GM18505 (cell line): ENCODE data around the gene SQOR.

ENCODE experiments used
- ATAC-seq: cut with Tn5 transposase; IDR thresholded peaks from one replicate; pipeline ENCODE4 v1.9.1; 2021; ENCODE audit not compliant: unreplicated experiment
- POLR2A ChIP-seq: IDR thresholded peaks from 4 replicates; pipeline ENCODE4 v1.6.1; 2011; ENCODE audit warnings: borderline replicate concordance; ENCODE audit not compliant: insufficient read depth, insufficient read length; ENCODE audit errors: extremely low read depth

The SQOR gene

DNA sequence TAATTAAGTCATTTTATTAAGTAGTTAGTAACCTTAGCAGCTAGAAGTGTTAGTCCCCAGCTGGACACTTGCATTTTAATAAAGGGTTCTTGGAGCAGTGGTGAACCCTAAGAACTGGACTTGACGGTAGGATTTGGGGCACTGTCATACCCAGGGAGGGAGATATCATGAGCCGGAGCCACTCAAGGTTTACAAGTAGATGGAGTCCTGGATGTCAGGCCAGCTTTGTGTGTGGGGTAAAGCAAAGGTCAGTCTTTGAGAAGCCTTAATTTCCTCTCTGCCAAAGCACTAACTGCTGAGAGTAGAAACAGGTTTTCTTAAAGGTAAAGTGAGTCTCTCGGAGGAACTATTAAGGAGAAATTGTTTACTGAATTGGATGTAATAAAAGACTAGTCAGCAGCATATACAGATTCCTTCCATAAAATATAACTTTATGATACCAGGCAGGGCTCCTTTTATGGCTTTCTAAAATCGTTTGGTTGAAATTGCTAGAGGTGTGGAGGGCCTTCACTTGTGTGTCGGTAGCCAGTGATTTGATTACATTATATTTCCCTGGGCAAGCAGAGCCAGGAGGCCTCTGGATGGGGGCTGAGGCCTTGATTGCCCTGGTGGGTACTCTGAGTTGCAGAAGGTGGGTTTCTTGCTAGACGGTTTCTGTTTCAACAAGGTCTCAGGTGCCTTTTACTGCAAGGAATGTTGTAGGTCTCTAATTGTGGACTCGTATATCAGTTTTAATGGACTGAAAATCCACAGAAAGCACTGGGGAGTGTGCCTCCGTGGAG is 23.1 kb downstream of the SQOR start:
- TF ChIP-seq POLR2A, result no peak

DNA sequence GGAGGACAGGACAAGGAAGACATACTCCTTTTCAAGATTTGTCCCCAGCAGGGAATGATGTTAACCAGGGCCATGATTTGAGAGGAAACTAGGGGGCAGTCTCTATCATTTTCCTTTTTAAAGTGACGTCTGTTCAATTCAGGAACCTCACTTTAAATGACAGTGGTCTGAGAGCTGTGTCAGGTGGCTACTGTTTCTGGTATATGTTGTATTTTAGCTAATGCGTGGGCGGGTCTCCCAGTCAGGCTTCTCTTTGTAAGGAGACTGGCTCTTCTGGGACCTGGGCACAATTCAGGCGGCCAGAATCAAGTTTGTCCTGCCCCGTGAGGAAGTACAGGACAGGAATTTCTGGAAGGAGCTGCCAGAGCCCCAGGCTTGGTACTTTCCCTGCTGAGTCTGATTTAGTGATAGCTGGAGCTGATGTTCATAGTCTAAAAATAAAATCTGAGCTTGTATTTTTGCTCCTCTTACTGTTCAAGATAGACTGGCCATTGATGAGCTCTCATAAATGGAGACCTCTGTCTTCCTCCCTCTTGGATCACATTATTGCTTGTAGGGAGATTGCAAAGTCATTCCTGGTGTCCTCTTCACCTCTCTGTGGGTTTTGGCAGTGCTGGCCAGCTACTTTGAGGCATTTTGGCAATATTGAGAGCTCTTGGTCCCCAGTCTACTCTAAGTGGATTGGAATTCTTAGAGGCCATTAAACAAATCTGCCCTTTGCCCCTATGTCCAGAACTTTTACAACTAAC is 25.6 kb downstream of the SQOR start:
- no peak for TF ChIP-seq POLR2A
- no peak for ATAC-seq

More for the DNA sequence above, 23.1 kb downstream of the SQOR start:
- ATAC-seq, result no peak

DNA sequence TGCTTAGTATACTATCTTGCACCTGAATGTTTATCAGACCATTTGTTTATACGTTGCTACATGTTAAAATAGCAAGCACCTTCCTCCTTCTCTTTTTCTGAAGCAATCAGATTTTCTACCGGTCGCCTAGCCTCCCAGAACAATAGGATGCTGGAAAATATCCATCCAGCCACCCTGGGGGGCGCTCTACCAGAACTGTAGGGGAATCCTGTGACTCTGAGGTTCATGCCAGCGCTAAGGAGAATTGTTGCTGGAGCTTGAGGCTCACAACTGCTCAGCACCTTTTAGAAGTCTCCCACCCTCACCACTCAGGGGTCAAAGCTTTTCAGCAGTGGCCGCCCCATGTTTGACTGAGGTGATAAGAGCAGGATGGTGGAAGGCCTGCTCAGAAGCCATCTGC is 27.5 kb downstream of the SQOR start:
- ATAC-seq, result no peak

DNA sequence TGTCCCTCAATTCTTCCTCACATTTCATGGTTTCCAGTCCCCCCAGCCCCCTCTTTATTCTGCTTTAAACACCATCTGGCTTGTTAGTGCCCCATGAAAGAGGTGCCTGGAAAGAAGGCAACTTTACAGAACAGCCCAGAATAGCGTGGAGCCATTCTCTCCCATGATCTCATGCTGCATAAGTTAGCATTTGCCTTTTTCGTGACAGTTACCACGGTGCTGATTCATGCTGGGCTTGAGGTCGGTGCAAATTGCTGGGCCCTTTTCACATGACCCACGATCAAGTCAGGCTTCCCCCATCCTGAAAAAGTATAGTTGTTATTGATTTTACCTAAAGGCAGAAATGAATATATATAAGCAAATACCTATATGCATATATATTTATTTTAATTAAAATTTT is 29.6 kb downstream of the SQOR start:
- no peak for TF ChIP-seq POLR2A
- ATAC-seq, result no peak

More for the DNA sequence above, 27.5 kb downstream of the SQOR start:
- TF ChIP-seq POLR2A, result no peak

DNA sequence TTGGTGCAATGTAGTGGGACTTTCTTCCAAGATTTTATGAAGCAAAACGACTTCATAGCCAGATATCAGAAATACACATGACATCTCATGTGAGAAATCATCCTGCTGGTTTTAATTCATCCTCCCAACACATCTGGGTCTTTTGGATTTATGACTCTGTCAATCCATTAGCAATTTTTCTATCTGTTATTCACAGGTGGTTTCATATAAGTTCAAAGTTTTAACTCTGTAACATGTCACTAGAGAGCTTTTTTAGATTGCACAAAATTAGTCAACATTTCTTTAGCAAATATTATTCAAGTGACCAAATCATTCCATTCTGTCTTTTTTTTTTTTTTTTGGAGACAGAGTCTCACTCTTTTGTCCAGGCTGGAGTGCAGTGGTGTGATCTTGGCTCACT is 30.4 kb downstream of the SQOR start:
- no peak for TF ChIP-seq POLR2A
- no peak for ATAC-seq

DNA sequence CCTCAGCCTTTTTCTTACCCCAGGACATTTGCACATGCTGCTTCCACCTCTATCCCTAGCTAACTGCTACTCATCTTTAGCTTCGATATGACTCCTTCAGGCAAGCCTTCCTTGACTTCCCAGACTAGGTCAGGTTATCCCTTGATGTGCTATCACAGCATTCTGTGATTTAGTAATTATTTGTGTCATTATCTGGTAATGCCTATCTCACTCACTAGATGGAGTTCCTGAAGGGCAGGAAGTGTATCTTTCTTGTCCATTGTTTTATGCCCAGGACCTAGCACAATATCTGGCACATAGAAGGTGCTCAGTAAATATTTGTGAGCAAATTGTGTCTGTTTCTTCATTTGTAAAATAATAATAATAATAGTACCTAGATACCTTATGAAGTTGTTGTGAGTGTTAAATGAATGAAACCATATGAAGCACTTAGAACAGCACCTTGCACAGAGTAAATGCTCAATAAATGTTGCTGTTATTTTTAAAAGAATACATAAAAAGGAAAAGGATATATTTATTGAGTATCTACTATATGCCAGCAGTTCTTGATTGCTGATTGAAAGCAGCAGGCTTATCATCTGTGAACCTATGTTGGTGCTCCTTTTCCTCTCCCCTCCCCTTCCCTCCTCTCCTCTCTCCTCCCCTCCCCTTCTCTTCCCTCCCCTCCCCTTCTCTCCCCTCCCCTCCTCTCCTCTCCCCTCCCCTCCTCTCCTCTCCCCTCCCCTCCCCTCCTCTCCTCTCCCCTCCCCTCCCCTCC is 31.5 kb downstream of the SQOR start:
- no peak for TF ChIP-seq POLR2A
- no peak for ATAC-seq

DNA sequence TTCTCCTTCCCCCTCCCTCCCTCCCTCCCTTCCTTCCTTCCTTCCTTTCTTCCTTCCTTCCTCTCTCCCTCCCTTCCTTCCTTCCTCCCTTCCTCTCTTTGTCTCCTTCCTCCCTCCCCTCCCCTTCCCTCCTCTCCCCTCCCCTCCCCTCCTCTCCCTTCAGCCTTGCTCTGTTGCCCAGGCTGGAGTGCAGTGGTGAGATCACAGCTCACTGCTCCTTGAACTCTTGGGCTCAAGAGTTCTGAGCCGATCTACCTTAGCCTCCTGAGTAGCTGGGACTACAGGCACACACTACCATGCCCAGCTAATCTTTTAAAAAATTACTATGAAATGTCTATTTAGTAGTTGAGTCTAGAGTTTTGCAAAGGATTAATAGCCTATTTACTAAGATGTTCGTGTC is 32.2 kb downstream of the SQOR start:
- ATAC-seq, result no peak
- TF ChIP-seq POLR2A, result no peak

DNA sequence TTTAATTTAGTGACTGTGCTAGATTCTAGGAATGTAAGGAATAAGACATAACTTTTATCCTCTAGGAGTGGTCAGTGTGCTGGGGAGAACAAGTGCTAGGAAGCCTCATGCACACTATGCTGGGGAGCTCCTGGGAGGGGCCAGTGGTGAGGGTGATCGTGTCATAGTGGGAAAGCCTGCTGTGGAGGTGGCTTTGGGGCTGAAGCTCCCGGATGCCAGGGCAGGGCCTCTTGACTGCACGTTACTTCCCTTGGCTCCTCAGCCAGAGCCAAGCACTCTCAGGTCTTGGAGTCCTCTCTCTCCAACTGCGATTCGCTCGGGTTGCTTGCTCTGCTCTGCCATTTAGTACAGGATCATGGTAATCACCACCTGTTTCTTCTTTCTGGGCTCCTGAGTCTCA is 33.6 kb downstream of the SQOR start:
- TF ChIP-seq POLR2A, result no peak
- ATAC-seq, result no peak

DNA sequence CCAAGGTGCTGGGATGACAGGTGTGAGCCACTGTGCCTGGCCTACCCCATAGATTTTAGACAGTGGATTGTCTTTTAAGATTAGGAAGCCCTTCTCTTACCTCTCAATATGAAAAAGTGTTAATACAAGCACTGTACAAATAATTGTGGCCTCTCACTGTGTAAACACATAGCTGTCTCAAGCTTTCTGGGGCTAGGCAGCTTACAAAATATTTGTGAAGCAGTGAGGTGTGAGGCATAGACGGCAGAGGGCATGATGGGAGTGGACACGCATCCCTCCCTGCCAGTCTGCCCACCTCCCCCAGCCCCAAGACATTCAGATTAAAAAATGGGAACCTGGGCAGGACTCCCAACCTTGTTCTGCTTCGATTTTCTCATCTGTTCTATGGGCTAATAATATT is 34.6 kb downstream of the SQOR start:
- no peak for TF ChIP-seq POLR2A
- no peak for ATAC-seq

DNA sequence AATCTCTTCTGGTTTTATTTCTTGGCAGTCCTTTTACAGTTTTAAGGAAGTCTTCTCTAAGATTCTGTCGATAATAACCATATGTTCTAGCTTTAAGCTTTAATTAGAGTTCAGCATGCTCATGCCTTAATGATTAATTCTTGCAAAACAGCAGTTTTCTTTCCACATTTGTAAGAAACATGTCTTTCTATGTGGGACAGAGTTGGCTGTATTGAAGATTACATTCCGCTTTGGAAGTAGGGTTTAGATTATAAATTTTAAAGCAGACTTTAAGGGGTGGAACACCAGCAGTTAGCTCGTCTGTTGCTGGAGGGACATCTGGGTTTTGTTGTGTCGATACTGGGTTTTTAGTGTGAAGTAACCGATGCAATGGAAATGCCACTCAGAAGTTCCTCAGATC is 35.3 kb downstream of the SQOR start:
- ATAC-seq, result no peak

DNA sequence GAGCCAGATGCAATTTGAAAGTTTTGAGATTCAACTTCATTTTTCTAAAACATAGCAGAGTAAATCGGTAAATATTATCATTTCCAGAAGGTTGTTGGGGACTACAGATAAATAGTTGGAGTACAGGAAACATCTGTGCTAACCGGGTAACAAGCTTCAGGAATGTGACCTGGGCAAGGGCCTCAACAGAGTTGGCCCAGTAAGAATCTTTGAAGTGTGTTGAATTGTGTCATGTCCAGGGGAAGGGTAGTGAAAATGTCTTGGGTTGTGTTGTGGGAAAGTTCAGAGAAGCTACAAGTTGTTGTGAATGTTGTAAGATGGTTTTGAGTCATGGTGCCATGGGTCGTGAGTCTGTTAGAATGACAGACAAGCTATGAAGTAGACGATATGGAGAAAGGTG is 35.7 kb downstream of the SQOR start:
- no peak for ATAC-seq
- no peak for TF ChIP-seq POLR2A

More for the DNA sequence above, 35.3 kb downstream of the SQOR start:
- no peak for TF ChIP-seq POLR2A

DNA sequence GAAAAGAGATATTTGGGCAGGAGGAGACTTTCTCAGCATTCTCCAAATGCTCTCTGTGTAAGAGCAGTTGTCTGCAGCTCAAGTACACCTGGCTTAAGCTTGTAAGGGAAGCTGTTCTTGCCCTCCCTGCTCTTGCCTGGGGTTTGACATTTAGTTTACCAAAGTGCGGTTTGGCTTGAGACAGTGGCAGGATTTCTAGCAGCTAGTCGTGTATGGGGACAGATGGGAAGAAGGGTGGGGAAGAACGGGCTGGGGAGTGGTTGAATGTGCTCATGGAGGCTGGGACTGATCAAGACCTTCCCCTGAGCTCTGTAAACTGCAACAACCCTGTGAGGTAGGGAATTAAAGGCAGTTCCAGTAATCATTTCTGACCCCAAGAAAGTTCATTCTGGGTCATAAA is 39.8 kb downstream of the SQOR start:
- no peak for TF ChIP-seq POLR2A
- no peak for ATAC-seq

DNA sequence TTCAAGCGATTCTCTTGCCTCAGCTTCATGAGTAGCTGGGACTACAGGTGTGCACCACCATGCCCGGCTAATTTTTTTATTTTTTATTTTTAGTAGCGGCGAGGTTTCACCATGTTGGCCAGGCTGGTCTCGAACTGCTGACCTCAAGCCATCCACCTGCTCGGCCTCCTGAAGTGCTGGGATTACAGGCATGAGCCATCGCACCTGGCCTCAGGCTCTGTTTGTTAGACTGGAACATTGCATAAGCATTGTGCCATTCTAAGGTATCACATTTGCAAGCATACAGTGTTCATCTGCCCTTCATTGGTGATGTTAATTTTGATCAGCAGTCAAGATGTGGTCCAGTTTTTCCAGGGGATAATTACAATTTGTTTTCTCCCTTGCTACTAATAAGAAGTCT is 43.0 kb downstream of the SQOR start:
- TF ChIP-seq POLR2A, result no peak
- no peak for ATAC-seq
